Prostate gland (tissue), 2 donors: Measurements from ENCODE around the gene POLR3G. TPM values are rescaled to one million over a fixed set of nuclear protein-coding genes. Genes with fewer than 3 reads are reported as not detected.

Source experiments
- DNase-seq: peaks from one replicate; pipeline ENCODE4 v3.0.0-alpha.2; 2019; ENCODE audit warnings: low spot score
- H3K27ac ChIP-seq, 2 donors: fragments of 200-600 bp; sonication (generic); 2 replicates each; pipeline ENCODE4 v1.5.1; 2017 to 2019
- H3K27me3 ChIP-seq: fragments of 200-600 bp; sonication (generic); replicated peaks from 2 replicates; pipeline ENCODE4 v1.5.1; 2019; ENCODE audit not compliant: insufficient read depth
- H3K36me3 ChIP-seq, 2 donors: fragments of 200-600 bp; sonication (generic); 1 replicate in 1 of 2; 2 replicates in 1 of 2; pipeline versions ENCODE4 v1.5.1 to v1.8.1; 2017 to 2019
- H3K4me1 ChIP-seq: fragments of 200-600 bp; sonication (generic); replicated peaks from 2 replicates; pipeline ENCODE4 v1.5.1; 2019
- H3K4me3 ChIP-seq, 2 donors: fragments of 200-600 bp; sonication (generic); 2 replicates each; pipeline ENCODE4 v1.5.1; 2017 to 2019
- H3K9me3 ChIP-seq: fragments of 200-600 bp; sonication (generic); 2 replicates; pipeline ENCODE4 v1.5.1; 2017
- CTCF ChIP-seq, 4 experiments: fragments of 200-600 bp in 2 of 4; fragments of 450-650 bp in 2 of 4; sonication (generic) in 2 of 4; IDR thresholded peaks; 1 replicate in 3 of 4; 2 replicates in 1 of 4; pipeline ENCODE4 v1.5.1; 2016 to 2019; ENCODE audit warnings: antibody characterized with exemption in 4 of 4, mild to moderate bottlenecking in 2 of 4, moderate library complexity in 2 of 4
- POLR2A ChIP-seq: fragments of 450-650 bp; IDR thresholded peaks from one replicate; pipeline ENCODE4 v1.6.1; 2016; ENCODE audit warnings: antibody characterized with exemption, mild to moderate bottlenecking
- POLR2AphosphoS5 ChIP-seq: sonication (generic); formaldehyde crosslinking; IDR thresholded peaks from one replicate; pipeline ENCODE4 v1.6.1; 2017; ENCODE audit warnings: antibody characterized with exemption
- WGBS: methylation state at CpG from one replicate; pipeline ENCODE4 v1.1.5; 2018; 5-methylcytosine and 5-hydroxymethylcytosine counted together
- intact Hi-C: fragments of 100-400 bp; cut with DNase I; formaldehyde crosslinking; loops from one replicate; pipeline ENCODE4 v1.14.2; 2022
- total RNA-seq, 2 donors: library from RNA; depleted of rRNA; stranded (reverse); fragments of >200 nt; gene quantifications; one replicate each; pipeline ENCODE4 v1.1.0, GENCODE V29; 2016

POLR3G gene
- total RNA-seq, 2 donors from 2014 or later, result 0.18 to 6.4 TPM

DNA sequence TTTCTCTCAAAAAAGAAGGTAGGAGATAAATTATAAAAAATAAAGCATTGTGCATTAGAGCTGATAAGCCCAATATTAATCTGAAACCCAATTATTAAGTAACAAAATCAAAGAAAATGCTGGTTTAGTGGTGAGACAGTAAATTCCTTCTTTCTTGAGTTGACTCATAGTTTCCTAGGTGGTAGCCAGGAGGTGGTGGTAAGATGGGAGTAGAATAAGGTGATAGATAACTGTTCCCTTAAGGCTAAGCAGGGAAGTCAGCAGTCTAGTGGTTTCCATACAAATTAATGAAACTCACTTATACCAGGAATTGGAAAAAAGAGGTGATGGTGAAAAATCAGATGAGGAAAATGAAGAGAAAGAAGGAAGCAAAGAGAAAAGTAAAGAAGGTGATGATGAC is 31.6 kb downstream of the POLR3G start:
- Histone ChIP-seq H3K9me3 (no peaks in the 10 kb centered on the region), H3K27me3 (no peaks in the 10 kb centered on the region), H3K27ac (no peak overlapping the region), H3K4me3 (no peak overlapping the region), H3K36me3 (no peaks in the 10 kb centered on the region), H3K4me1 (no peaks in the 10 kb centered on the region)
- intact Hi-C loops, result no loop called here
- DNase-seq, result no peak
- no peak for TF ChIP-seq POLR2AphosphoS5
- no peak for TF ChIP-seq POLR2A
- no peak for TF ChIP-seq CTCF (IDR thresholded peaks at IDR 0.05)

- WGBS, result 100% methylated on average over 1 of the region's 1 CpG
- H3K9me3 ChIP-seq, result no peaks in the 10 kb centered on the region
- no peaks in the 10 kb centered on the region for H3K4me1 ChIP-seq
- intact Hi-C loops, result no loop called here
- H3K4me3 ChIP-seq, result no peak overlapping the region
- DNase-seq, result no peak
- H3K27me3 ChIP-seq, result no peaks in the 10 kb centered on the region
- no peaks in the 10 kb centered on the region for H3K36me3 ChIP-seq
- TF ChIP-seq POLR2AphosphoS5 (no peak), POLR2A (no peak), CTCF (IDR thresholded peaks at IDR 0.05) (no peak)
- H3K27ac ChIP-seq, result no peak overlapping the region
These were observed 35.8 kb downstream of the POLR3G start for GRCh38 chr5:90510438-90510837.

DNA sequence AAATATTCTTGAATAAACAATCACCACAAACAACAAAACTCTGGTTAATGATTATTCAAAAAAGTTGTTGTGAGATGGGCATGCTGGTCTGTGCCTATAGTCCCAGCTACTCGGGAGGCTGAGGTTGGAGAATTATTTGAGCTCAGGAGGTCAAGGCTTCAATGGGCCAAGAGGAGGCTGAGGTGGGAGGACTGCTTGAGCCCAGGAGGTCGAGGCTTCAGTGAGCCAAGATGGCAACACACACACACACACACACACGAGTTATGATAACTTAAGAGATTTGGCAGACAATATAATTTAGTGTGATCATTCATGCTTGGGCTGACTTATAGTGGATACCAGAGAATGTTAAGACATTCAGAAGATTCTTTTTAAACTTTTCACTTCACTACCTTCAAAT is 39.9 kb downstream of the POLR3G start:
- Histone ChIP-seq H3K9me3 (no peaks in the 10 kb centered on the region), H3K27me3 (no peaks in the 10 kb centered on the region), H3K27ac (no peak overlapping the region), H3K4me1 (no peaks in the 10 kb centered on the region), H3K4me3 (no peak overlapping the region), H3K36me3 (no peaks in the 10 kb centered on the region)
- WGBS, result 90% methylated on average over 3 of the region's 3 CpGs
- intact Hi-C loops, result no loop called here
- TF ChIP-seq POLR2A (no peak), POLR2AphosphoS5 (no peak), CTCF (IDR thresholded peaks at IDR 0.05) (no peak)
- no peak for DNase-seq

DNA sequence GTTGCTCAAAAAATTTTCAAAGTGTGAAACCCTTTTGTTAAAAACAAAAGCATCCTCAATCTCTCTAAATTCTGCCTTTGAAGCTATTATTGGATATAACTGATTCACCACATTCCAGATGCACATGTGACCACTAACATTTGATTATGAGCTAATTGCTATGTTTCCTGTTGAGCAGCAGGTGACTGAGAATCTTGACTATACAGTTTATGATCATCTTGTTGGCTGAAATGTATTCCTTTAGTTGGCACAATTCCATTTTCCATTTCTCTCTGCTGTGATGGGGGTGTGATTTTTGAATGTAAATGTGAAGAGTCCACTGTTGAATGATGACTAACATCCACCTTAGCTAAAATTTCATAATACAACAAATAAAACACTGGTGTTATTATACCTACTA is 44.0 kb downstream of the POLR3G start:
- no peak for TF ChIP-seq POLR2AphosphoS5
- TF ChIP-seq POLR2A, result no peak
- TF ChIP-seq CTCF (IDR thresholded peaks at IDR 0.05), result no peak
- Histone ChIP-seq H3K27ac (no peak overlapping the region), H3K9me3 (no peaks in the 10 kb centered on the region), H3K4me1 (no peaks in the 10 kb centered on the region), H3K36me3 (no peaks in the 10 kb centered on the region), H3K4me3 (no peak overlapping the region), H3K27me3 (no peaks in the 10 kb centered on the region)
- DNase-seq, result no peak
- intact Hi-C loops, result no loop called here

DNA sequence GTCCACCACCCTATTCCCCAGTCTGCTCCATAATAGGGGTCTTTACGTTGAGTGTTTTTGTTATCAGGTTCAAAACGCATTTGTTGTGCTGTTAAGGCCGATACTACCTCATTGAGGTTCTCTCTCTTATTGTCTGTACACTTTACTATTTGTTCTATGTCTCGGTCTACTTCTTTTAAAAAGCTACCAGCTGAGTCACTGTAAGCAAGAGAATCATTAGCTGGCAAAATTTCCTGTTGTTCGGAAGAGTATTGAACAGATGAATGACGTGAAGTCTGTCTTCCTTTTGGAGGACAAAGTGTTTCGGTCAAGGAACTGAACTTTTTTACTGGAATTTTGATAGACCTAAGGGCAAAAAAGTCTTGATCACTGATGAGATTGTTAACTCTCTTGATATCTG is 44.4 kb downstream of the POLR3G start:
- WGBS, result 86% methylated on average over 7 of the region's 7 CpGs

More for the DNA sequence above, 44.4 kb downstream of the POLR3G start:
- Histone ChIP-seq H3K4me1 (no peaks in the 10 kb centered on the region), H3K36me3 (no peaks in the 10 kb centered on the region), H3K27ac (no peak overlapping the region), H3K9me3 (no peaks in the 10 kb centered on the region), H3K4me3 (no peak overlapping the region), H3K27me3 (no peaks in the 10 kb centered on the region)
- no peak for DNase-seq
- intact Hi-C loops, result no loop called here
- TF ChIP-seq CTCF (IDR thresholded peaks at IDR 0.05) (no peak), POLR2AphosphoS5 (no peak), POLR2A (no peak)
